HepG2 (cell line): ENCODE results near the gene UACA. TPM values are rescaled to one million over a fixed set of nuclear protein-coding genes. Genes with fewer than 3 reads are reported as not detected.

ENCODE experiments used
- ARID3A ChIP-seq: IDR thresholded peaks from 2 replicates; pipeline ENCODE4 v1.6.1; 2012; ENCODE audit warnings: low read depth, low read length, improper control_type of control experiment
- ARID5B ChIP-seq: IDR thresholded peaks from 2 replicates; pipeline ENCODE4 v1.4.0; 2020; ENCODE audit warnings: mild to moderate bottlenecking, missing genetic modification reagents
- FOXP1 ChIP-seq, 2 experiments: fragments of 450-650 bp in 1 of 2; IDR thresholded peaks; 2 replicates each; pipeline ENCODE4 v1.6.1; 2017 to 2018; ENCODE audit warnings: antibody characterized with exemption in 1 of 2
- GATAD2A ChIP-seq: IDR thresholded peaks from 2 replicates; pipeline ENCODE4 v1.6.1; 2016
- KLF12 ChIP-seq: sonication (generic); formaldehyde crosslinking; IDR thresholded peaks from 2 replicates; pipeline ENCODE4 v1.4.0; 2020; ENCODE audit warnings: missing genetic modification reagents, borderline replicate concordance
- MAFF ChIP-seq: IDR thresholded peaks from 2 replicates; pipeline ENCODE4 v1.6.1; 2011; ENCODE audit warnings: low read depth, low read length, improper control_type of control experiment
- MXI1 ChIP-seq: IDR thresholded peaks from 3 replicates; pipeline ENCODE4 v1.6.1; 2012; ENCODE audit warnings: low read depth, low read length, inconsistent platforms, borderline replicate concordance
- NR1H2 ChIP-seq: sonication (generic); formaldehyde crosslinking; IDR thresholded peaks from 2 replicates; pipeline ENCODE4 v1.8.1; 2022; ENCODE audit warnings: low read depth, missing genetic modification reagents, borderline replicate concordance
- SKI ChIP-seq: fragments of 450-650 bp; IDR thresholded peaks from one replicate; pipeline ENCODE4 v1.6.1; 2018; ENCODE audit warnings: mild to moderate bottlenecking; ENCODE audit not compliant: partially characterized antibody
- ZGPAT ChIP-seq: IDR thresholded peaks from 2 replicates; pipeline ENCODE4 v1.6.1; 2016; ENCODE audit warnings: mild to moderate bottlenecking
- ZNF644 ChIP-seq: IDR thresholded peaks from 2 replicates; pipeline ENCODE4 v1.6.1; 2016; ENCODE audit warnings: low read depth
- polyA plus RNA-seq, 8 experiments: library from polyadenylated mRNA; depleted of rRNA in 3 of 8; stranded (reverse) in 7 of 8; unstranded in 1 of 8; fragments of >200 nt; fragmentation: Illumina TruSeq in 4 of 8; extraction: Trizol in 4 of 8; gene quantifications; 2 replicates each; pipeline versions ENCODE4 v1.2.1 to v1.2.3, GENCODE V29; 2011 to 2016; ENCODE audit warnings: low read depth in 4 of 8, missing spikeins in 1 of 8, mixed read lengths in 1 of 8; ENCODE audit not compliant: insufficient read depth in 1 of 8
- total RNA-seq, 5 experiments: library from RNA; depleted of rRNA; stranded (reverse); fragments of >200 nt; fragmentation: Illumina TruSeq; extraction: Trizol; gene quantifications; 2 replicates each; pipeline ENCODE4 v1.2.3, GENCODE V29; 2016; ENCODE audit warnings: low read depth in 1 of 5

The UACA gene
- total and polyA plus RNA-seq, 2 of the 13 experiments (the other 11 are each of a cell fraction or from before 2014, with no cell fraction given) = 17.8 to 39.2 TPM

GRCh38 chr15:70788114-70789049, 25.0 kb upstream of the UACA start (continued):
- TF ChIP-seq SKI = peak; percentile 83
- peak; percentile 93 for TF ChIP-seq ARID5B (CRISPR knock-in tag)
- no peak for TF ChIP-seq NR1H2 (CRISPR knock-in tag)
- TF ChIP-seq GATAD2A (CRISPR knock-in tag) = peak; percentile 83
- TF ChIP-seq MXI1 = no peak
- TF ChIP-seq MAFF = 0 out of 2 replicates have a peak, but pooled peaks have one; percentile 48
- 0 out of 2 replicates have a peak, but pooled peaks have one; percentile 33 for TF ChIP-seq ZGPAT (CRISPR knock-in tag)
- peak; percentile 56; the same call in 1 of the 2 replicates for TF ChIP-seq ZNF644 (CRISPR knock-in tag)
- TF ChIP-seq ARID3A = peak; percentile 73
- TF ChIP-seq FOXP1 (IDR thresholded peaks at IDR 0.05) = no peak
- TF ChIP-seq FOXP1 (CRISPR knock-in tag; IDR thresholded peaks at IDR 0.05) = peak; percentile 67
- no peak for TF ChIP-seq KLF12 (CRISPR knock-in tag)
